NK-92 treated with Interleukin-12 subunit alpha and Interleukin-12 subunit beta, amount 100 ng/mL, for 24 hours (cell line): ENCODE results near the gene SLC22A31.

ENCODE experiments used
- DNase-seq: peaks from one replicate; lab custom pipeline; 2025; lab: John Stamatoyannopoulos, UW

The SLC22A31 gene

GRCh38 chr16:89147085-89147817 is 53.1 kb downstream of the SLC22A31 start:
- no peak for DNase-seq

GRCh38 chr16:89146211-89147005 is 53.9 kb downstream of the SLC22A31 start:
- no peak for DNase-seq
